Gastrocnemius medialis (tissue), 4 donors: ENCODE results near the gene SAC3D1.

ENCODE experiments used
- POLR2A ChIP-seq, 2 donors: fragments of 450-650 bp; IDR thresholded peaks; one replicate each; pipeline ENCODE4 v1.6.1; 2017; ENCODE audit warnings: antibody characterized with exemption in 2 of 2, mild to moderate bottlenecking in 2 of 2, moderate library complexity in 2 of 2
- TF ChIP-seq, protein P1 (sequence below), 5 experiments: fragments of 450-650 bp in 3 of 5; fragments of 200-600 bp in 2 of 5; sonication (generic) in 2 of 5; IDR thresholded peaks in 4 of 5; conservative IDR thresholded peaks in 1 of 5; 1 replicate in 4 of 5; 2 replicates in 1 of 5; pipeline ENCODE4 v1.5.1; 2016 to 2019; ENCODE audit warnings: antibody characterized with exemption in 5 of 5, mild to moderate bottlenecking in 3 of 5, moderate library complexity in 3 of 5

DNA sequence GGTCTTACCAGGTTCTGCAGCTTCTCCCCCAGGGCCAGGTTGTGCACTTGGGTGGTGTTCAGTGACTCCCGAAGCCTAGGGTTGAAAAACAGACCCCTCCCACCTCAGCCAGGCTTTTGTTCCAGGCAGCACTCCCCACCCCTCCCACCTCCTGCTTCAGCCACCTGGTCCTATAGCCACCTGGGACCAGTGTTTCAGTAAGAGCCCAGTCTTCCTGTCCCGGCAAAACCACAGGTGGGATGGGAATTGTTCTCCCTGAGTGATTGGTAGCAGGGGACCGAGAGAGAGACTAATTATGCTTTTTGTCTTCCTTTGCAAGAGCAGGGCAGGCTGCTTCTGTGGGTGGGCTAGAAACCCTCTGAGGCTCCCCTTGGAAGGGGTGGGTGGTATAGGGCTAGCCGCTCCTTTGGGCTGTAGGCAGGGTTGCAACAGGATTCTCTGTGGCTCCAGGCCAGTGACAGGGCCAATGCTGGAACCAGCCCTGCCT lies 25.8 kb downstream of the SAC3D1 start:
- TF ChIP-seq POLR2A (IDR thresholded peaks at IDR 0.05): no peak
- TF ChIP-seq, protein P1, sequence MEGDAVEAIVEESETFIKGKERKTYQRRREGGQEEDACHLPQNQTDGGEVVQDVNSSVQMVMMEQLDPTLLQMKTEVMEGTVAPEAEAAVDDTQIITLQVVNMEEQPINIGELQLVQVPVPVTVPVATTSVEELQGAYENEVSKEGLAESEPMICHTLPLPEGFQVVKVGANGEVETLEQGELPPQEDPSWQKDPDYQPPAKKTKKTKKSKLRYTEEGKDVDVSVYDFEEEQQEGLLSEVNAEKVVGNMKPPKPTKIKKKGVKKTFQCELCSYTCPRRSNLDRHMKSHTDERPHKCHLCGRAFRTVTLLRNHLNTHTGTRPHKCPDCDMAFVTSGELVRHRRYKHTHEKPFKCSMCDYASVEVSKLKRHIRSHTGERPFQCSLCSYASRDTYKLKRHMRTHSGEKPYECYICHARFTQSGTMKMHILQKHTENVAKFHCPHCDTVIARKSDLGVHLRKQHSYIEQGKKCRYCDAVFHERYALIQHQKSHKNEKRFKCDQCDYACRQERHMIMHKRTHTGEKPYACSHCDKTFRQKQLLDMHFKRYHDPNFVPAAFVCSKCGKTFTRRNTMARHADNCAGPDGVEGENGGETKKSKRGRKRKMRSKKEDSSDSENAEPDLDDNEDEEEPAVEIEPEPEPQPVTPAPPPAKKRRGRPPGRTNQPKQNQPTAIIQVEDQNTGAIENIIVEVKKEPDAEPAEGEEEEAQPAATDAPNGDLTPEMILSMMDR (IDR thresholded peaks at IDR 0.05 in 4 of 5, conservative IDR thresholded peaks at IDR 0.05 in 1 of 5): no peak
